Medulla oblongata (tissue), 1 donor: ENCODE results near the gene ZNF451.

ENCODE experiments used
- DNase-seq: peaks from one replicate; pipeline ENCODE4 v3.0.0-alpha.2; 2015; ENCODE audit errors: extremely low spot score

The ZNF451 gene

DNA sequence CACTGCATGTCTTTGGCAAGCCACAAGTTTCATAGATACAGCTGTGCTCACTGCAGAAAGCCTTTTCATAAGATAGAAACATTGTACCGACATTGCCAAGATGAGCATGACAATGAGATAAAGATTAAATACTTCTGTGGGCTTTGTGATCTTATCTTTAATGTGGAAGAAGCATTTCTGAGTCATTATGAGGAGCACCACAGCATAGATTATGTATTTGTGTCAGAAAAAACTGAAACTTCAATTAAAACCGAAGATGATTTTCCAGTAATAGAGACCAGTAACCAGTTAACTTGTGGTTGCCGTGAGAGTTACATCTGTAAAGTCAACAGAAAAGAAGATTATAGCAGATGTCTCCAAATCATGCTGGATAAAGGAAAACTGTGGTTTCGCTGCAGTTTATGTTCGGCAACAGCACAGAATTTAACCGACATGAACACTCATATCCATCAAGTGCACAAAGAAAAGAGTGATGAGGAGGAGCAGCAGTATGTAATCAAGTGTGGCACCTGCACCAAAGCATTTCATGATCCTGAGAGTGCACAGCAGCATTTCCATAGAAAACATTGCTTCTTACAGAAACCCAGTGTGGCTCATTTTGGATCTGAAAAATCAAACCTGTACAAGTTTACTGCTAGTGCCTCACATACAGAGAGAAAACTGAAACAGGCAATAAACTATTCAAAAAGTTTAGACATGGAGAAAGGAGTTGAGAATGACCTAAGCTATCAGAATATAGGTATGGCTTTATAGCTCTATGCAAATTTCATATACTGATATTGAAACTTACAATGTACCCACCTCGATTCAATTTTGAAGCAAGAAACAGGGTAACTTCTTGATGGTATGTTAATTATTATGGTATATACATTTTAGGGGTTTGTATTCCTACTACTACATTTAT lies 58.2 kb downstream of the ZNF451 start:
- DNase-seq, result no peak

DNA sequence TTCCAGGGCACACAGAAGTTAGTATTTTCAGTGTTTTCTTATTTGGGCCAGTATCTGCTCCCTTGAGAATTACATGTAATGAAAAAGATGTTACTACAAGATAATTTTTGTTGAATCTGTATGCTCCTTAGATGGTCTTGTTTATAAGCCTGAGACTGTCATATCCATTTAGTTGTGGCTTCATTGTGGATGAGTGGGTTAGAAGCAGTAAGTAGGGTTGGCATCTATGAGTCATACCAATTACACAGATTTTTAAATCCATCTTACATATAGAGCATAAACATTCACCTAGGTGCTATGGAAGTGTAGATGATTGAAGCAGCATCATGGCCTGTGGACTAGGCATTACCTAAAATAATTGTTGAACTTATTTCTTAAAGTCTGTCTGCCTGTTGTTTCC lies 68.7 kb downstream of the ZNF451 start:
- DNase-seq, result no peak

DNA sequence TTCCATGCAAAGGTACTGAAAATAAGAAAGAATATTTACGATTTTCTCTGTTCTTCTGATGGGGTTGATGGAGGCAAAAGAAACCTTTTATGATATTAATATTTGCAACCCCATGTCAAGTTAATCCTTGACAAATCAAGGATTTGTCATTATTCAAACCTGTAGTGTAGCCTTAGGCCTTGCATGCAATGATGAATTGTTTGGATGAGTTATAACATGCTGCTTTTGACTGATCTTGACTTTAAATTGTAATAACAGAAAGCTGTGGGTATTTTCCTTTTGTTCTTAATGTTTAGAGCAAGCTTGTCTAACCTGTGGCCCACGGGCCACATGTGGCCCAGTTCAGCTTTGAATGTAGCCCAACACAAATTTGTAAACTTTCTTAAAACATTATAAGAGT lies 69.1 kb downstream of the ZNF451 start:
- DNase-seq, result no peak

DNA sequence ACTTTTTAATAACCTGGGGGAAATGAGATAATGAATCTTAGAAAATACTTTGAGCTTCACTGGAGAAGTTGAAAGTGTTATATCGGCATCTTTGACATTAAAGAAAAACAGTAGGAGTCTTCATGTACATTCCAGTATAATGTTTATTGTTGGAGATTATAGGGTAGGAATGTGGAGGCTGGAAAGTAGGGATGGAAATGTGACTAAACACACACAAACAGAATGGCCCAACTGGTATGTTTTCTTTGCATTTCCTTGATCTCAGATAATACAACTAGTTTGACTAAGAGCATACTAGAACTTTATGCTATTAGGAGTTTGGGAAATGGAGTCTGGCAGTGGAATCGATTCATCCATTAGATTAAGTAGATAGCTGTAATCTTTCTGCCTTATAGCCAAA lies 72.0 kb downstream of the ZNF451 start:
- DNase-seq, result no peak

DNA sequence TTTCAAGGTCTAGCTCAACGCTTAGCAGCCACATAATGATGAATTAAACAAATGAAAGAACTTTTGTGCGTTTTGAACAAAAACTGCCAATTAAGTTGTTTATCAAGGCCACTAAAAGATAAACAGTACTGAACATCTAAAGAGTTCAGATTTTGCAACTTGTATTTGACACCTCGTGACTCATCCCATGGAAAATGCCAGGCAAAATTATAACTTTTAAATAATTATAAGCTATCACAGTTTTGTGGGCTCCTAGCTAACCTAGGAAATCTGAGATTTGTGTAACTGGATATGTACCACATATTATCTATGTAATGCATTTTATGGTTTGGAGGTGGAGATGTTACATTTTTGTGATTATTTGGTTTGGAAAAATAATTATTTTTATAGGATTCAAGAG lies 72.5 kb downstream of the ZNF451 start:
- no peak for DNase-seq

DNA sequence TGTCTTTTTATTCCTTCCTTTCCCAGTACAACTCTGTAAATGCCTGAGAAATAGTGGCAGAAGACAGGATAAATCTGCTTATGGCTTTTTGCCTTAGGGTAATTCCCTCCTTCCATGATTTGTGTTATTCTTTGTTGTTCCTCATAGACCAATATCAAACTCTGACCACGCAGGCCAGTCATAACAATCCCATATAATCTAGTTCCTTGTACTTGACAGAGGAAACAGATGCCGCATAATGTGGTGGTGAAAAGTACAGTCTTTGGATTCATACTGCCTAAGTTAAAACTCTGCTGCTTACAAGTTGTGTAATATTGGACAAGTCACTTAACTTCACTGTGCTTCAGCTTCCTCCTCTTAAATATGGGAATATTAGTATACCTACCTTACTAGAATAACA lies 74.0 kb downstream of the ZNF451 start:
- no peak for DNase-seq

DNA sequence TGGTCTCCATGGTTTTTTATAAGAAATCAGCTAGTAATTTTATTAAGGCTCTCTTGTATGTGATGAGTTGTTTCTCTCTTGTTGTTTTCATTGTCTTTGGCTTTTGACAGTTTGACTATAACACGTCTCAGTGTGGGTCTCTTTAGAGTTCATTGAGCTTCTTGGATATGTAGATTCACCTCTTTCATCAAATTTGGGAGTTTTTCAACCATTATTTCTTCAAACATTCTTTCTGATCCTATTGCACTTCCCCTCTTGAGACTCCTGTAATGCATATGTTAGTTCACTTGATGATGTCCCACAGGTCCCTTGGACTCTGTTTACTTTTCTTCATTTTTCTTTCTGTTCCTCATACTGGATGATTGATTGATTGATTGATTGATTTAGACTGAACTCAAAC lies 75.1 kb downstream of the ZNF451 start:
- no peak for DNase-seq

DNA sequence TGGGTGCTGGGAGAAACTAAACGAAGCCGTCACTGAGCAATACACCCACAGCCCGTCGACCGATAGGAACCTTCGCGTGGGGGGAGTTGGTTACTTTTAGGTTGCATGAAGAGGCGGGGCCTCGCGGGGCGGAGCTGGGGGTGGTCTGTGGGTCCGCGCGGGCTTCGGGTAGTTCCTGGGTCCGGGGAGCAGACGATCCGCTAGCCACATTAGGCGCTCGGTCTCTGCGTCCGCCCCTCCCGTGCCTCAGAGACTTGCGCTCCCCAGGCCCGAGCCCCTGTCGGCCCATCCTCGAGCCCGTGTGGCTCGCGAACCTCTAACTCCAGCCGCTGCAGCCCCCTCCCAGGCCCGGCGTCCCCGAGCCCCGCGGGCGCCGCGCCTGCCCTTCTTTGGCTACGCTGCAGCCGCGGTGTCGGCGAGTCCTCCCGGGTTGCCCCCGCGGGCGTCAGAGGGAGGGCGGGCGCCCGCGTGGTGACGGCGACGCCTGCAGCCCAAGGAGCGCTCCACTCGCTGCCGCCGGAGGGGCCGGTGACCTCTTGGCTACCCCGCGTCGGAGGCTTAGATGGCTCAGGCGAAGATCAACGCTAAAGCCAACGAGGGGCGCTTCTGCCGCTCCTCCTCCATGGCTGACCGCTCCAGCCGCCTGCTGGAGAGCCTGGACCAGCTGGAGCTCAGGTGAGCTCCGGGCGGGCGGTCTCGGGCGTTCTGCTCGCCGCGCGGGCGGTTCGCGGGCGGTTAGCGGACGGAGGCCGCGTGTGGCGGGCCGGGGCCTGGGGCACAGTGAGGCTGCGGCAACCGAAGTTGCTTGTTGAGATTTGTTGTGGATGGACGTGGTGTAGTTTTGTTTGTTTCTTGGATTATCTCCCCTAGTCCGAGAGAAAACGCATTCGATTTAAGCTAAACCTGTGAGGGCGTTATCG lies 82.4 kb downstream of the ZNF451 start, which contains the start of gene BAG2:
TSS of gene BAG2 (plus strand) at position 191 of the 920 bp plus-strand sequence. CDS start at position 563, 372 bp downstream.
- peak; percentile 81 for DNase-seq

DNA sequence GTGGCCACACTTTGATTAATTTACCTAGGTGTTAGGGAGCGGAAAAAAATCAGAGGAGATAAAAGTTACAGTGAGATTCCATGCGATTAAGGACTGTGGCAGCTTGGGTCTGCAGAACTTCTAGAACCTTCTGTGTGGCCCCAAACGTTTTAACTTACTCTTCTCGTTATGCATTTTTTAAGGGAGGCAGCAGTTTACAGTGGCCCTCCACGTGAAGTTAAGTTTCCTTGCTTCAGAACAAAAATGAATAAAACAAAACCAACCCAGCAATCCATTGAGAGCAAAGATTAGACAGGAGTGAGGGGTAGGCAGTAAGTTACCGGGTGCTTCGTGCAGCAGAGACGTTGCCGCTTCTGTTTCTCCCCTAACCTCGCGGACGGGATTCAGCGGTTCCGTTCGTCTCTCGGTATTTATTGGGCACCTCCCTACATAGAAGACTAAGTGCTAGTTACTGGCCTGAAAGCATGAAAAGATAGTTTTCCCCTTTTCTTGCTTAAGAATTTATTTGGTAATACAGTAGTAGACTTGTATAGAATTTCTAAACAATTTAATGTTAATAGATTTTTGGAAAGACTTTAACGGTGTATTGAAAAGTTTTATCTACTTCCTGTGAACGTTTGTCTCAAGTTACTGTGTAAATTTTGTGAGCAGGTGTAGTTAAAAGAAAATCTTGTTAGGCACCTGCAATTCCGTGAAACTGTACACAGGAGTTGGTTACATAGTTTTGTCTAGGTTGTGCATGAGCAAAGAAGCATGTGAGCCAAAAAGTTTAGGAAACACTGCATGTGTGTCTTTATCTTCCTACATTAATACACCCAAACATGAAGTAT lies 83.3 kb downstream of the ZNF451 start:
- DNase-seq, result peak; percentile 44

DNA sequence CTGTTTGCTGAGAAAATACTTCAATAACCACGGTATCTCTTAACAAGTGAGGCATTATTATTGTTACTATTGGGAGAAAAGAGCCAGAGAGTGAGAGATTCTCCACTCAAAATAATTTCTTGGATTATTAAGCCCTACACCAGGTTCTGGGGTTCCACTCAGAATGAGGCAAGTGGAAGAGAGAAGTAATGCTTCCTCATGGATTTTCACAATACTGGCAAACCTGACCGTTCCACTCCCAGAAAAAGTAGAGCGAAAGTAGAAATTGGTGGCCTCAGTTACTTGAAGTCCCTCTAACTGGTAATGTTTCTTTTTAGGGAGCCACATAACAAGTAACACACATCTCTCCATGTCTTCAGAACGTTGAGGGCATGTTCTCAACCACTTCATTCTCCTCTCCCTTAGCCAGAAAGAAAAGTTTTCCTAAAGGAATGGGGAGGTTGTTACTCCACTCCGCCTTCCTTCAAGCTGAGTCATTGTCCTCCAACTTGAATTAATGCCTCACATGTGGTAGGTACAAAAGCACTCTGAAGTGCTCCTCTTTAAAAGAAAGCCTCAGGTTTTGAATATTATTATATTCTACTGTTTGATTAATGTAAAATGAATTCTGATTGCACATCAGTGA lies 84.0 kb downstream of the ZNF451 start:
- no peak for DNase-seq

DNA sequence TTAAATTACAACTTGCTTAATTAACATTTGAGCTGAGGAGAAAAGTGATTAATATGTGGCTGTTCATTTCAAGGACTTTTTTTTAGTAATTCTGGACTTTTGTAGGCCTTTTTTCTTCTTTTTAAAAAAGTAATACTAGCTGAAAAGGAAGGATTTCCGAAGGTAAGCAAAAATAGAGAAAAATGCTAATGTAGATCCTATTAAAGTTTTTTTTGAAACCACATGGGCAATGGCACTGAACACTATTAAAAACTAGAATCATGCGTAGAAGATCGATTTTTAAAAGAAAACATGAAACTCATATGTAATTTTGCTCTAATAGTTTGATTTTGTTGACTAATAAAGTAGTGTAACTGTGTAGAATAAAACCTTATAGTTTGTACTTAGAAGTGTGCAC lies 84.5 kb downstream of the ZNF451 start:
- DNase-seq, result no peak

DNA sequence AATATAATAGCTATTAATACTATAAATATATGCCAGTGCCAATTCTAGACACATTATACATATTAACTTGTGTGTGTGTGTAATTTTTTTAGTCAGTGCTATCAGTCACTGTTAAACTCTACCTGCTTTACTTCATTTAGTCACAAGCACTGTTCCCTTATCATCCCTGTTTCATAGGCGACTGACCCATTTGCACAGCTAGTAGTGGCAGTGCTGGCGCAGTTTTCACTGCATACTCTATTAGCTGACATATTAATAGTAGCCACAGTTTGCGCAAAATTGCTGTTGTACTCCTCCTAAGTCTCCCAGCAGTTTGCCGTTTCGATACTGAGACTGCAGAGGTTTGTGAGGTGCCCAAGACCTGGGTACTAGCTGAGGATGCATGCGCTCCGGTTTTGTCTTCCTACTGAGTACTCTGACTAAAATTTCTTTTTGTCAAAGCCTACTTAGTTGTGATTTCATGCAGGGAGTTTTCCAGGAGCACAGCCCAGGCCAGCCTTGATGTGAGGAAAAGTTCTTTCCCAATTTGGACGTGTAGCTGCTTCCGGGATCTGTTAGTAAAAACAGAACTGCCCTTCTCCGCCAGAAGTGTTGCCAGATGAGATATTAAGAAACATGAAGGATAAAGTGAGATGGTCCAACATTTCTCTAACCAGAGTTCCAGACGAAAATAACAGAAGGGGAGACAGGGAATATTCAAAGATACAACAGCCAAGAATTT lies 87.7 kb downstream of the ZNF451 start:
- DNase-seq, result no peak

DNA sequence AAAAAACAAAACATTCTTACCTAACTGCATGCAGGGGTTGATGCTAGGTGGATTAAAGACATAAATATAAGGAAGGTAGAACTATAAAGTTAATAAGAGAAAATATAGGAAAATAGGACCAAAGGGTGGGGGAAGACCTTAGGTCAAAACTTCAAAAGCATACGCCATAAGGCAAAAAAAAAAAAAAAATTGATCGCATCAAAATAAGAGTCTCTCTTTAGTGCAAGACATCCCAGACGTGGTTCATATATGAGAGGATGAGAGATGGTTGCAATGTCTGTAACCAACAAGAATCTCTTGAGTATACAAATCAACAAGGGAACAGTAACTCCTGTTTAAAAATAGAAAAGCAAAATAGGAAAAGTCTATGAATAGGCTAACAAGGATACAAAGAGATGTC lies 90.6 kb downstream of the ZNF451 start:
- no peak for DNase-seq

DNA sequence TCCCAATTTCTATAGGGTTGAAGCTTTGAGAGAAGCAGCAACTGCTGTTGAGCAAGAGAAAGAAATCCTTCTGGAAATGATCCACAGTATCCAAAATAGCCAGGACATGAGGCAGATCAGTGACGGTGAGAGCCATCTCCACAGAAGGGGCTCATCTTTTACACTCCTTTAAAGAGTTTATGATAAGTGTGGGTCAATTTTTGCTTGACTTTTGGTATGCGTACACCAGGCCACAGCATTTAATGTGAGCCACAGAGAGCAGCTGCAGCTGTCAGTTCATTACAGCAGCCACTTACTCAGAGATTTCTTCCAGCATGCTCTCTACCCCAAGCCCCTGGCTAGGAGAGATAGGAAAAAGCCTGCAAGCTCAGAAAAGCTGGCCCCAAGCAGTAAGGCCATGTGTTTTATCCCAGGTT lies 92.0 kb downstream of the ZNF451 start:
- no peak for DNase-seq

DNA sequence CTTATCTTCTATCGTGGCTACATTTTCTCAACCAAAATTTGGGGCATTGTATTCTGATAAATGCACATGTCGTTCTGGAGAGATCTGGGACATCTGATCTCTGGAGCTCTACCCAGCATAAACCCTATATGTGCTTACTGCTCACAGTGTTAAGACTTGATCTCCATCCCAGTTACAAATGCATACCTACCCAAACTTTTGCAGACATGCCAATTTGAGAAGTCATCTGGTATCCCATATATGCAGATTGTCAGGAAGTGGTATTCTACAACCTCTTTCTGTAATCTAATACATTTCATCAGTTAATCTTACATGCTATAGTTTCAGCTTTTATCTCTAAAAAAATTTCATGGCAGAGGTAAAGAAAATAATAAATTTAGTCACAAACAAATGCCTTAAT lies 93.3 kb downstream of the ZNF451 start:
- DNase-seq, result no peak

DNA sequence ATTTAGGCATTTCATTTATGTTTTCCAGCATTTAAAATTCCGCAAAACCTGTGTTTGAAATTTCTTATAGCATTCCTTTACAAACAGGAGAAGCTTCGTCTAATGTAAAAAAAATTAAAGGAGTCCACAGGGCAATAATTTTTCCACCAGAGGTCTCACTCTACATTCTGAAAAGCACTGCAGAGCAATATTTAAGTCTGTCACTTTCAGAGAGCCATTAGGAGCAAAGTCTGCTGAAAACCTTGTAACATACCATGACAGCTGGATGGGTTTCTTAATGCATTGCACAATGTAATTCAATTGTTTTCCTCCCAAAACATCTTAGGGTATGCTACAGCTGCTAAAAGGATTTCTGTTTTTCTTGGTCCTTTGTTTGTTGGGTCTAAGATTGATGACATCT lies 100.2 kb downstream of the ZNF451 start:
- peak; percentile 16 for DNase-seq

DNA sequence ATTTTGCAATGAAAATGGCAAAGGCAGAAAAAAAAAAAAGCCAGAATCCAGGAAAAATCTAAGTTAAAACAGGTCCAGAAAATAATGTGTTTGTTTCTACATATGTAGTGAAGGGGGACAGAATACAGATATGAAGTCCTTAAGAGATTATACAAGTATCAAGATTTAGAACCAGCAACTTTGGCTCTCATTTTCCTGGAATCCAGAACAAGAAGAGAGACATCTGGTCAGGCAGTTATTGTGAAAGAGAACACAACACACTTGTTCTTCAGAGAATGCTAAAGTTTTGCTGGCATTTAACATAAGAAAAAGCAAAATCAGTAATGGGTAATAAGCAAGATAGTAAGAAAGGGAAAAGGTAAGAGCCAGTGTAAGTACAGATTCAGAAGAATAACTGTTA lies 103.2 kb downstream of the ZNF451 start:
- DNase-seq, result no peak

DNA sequence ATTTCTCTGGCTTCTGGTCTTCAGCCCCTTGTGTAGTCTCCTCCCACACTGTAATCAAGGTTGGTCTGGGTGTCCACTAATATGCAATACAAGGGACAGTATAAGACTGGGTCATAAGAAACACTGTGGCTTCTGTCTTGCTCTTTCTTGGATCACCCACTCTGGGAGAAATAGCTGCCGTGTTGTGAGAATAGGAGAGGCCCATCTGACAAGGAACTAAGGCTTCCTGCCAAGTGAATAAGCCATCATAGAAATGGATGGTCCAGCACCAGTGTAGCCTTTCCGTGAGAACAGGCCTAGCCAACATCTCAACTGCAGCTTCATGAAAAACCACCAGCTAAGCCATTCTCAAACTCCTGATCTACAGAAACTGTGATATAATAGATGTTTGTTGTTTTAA lies 105.5 kb downstream of the ZNF451 start:
- no peak for DNase-seq

DNA sequence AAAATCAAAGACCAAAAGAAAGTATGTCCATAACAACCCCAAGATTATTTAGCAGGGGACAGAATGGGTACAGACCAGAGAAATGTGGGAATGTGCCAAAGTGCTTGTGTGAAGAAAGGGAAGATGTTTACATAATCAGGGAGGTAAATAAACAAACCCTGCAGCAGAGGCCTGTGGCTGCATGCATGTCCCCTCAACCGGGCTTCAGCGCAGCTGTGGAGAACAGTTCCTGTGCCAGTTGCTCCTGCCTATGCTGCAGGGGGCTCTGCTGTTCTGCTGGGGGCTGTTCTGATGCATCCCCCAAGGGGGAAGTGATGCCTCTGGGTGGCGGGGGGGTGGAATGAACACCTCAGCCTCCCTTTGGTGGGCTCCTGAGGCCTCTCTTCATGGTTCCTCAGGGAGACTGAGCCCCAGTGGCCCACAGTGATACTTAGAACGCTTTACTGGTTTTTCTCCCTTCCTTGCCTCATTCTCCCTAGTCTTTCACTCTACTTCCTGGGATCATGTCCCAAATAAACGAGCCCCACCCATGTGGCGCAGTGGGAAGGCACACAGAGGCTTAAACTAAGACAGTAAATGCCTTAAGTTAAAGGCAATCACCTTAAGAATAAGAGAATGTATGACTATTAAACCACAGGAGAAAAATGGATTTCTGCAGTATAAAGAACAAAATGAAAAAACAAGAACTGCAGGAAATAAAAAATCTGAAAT lies 109.1 kb downstream of the ZNF451 start:
- DNase-seq, result no peak

DNA sequence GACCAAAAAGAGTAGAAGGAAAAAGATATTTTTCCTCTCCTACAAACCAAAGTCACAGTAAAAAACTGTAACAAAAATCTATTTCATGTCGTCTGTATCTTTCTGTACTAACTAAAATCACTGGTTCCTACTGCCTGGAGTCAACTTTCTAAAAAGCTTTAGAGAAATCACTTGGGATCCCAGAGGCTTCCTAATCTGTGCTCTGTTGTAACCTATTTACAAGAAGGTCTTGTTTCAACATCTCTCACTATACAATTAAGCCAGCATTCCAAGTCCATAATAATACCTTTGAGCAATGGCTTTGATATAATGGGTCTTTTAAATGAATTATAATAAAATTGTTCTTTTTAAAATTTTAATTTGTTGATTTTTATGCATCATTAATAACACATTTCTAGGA lies 111.7 kb downstream of the ZNF451 start:
- DNase-seq, result no peak
